MV-4-11 (cell line): ENCODE data around the gene GPR101.

Experiments
- DNase-seq: peaks from one replicate; lab custom pipeline; 2025; lab: John Stamatoyannopoulos, UW

Gene GPR101

DNA sequence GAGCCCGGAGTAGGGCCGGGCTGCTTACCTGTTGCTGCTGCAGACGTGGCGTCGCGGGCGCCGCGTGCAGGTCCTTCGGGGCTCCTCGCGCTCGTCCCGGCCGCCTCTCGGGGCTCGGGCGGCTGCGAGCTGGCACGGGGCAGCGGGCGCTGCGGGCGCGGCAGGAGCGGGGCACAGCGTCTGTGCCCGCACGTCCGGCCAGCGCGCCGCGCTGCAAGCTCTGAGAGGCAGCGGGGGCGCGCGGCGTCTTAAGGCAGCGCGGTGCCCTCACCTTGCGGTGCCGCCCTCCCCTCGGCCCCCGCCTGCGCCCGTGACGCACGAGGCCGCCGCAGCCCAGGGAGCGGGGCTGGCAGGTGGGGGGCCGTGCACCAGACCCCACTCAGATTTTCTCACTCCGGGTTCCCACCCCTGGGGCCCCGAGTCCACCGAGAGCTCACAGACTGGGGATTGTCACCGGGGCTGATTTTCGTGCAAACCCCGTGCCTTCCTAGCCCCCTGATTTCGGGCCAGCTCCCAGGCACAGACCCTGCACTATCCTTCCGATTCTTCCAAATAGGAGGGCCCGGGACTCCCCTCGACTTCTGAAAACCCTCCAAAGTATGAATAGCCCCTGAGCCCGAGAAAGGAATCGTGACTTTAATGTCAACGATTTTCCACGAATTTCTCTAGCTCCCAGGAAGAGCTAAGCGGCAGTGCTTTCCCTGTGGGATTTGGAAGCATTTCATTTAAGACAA, at the start of gene GPR101:
GPR101 (minus strand) TSS at position 222 of the 734 bp plus-strand sequence. CDS start 2,321 bp downstream, outside the sequence.
- no peak for DNase-seq

- DNase-seq = no peak
Observed at GRCh38 chrX:137081239-137081638, 47.4 kb upstream of the GPR101 start.

- no peak for DNase-seq
Observed at GRCh38 chrX:137072396-137072795, 38.6 kb upstream of the GPR101 start.

- no peak for DNase-seq
Observed at GRCh38 chrX:137071596-137071995, 37.8 kb upstream of the GPR101 start.

GRCh38 chrX:137067147-137067546, 33.4 kb upstream of the GPR101 start:
- no peak for DNase-seq

DNA sequence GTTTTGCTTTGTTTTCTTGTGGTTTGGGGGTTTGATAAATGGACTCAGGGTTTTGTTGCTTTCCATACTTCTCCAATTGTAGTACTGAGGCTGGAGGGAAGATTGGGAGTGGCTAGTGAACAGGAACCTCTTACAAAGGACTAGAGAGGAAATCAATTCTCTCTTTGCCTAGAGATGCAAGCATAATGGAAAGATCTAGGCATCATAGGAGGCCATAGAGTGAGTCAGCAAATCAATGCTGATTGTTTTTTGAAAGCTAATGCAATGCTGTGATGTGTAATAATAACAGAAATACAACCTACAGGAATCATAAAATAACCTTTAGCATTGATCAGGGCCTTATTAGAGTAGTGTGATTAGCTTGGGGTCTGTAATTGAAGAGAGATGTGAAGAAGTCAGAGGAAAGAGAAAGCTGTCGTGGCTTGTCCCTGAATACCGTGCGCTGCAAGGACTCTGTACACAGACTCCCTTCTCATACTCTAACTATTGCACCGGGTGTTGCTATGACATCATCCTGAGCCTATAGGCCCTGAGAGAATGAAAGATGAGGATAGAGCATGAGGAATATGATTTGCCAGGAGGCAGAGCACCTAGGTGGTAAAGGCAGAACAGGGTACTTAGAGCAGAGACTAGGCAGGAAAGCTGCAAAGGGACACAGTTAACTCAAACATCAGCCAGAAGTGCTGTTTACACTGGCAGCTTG, 29.3 kb upstream of the GPR101 start:
- DNase-seq = no peak

DNA sequence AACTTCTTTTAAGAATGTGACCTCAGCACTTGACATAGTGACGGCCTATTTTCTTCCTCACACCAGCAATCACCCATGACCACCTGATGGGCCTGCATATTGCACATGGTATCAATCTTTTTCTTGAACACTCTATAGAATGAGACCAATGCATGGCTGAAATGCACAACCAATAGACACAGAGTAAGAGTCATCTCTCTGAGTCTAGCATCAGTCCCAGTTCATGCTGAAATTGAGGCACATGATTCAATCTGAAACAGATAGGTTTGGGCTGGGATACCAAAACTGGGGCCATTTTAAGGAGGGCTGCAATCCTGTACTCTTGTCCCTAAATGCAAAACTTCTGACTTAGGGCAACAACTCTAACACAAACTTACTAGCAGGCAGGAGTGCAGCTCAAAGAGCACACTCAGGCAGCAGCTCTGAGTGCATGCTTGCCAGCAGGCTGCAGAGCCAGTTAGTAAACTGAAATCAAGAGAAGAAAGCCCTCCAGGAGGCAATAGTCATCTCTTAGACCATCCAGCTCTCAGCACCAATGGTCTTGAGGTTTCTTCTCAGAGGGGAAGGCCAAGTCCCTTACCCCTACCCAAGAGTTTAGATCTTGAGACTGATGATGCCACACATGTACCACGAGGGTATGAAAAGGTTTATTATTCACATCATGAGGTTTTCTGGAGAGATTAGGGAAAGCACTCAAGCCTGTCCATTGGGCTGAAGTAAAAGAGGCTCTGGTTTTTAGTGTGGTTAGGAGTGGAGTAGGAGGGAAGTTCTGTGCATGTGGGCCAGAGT, 24.7 kb upstream of the GPR101 start:
- no peak for DNase-seq

DNA sequence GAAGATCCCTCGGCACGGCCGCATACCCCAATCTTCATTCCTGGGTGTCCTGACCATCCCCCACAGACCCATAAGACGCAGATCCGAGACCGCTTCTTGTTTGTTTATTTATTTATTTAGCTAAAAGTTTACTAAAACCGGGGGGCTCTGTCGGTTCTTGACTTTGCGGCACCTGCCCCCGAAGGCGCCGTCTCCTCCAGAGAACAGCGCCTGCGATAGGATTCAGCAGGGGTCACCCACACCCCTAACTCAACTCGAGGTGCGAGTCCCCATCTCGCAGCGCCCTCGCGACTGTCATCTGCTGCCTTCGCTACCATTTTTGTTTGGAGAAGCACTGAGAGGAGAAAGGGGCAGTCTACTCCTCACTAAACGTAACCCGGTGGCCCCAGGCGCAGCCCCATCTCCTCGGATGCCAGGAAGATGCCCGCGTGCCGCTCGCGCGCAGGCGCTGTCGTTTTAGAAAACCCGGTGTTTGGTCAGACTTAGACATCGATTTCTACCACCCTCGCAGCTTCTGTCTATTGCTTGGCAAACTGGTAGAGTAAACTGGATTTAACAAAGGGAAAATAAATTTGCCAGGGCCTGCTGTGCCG, 18.9 kb upstream of the GPR101 start:
- no peak for DNase-seq

DNA sequence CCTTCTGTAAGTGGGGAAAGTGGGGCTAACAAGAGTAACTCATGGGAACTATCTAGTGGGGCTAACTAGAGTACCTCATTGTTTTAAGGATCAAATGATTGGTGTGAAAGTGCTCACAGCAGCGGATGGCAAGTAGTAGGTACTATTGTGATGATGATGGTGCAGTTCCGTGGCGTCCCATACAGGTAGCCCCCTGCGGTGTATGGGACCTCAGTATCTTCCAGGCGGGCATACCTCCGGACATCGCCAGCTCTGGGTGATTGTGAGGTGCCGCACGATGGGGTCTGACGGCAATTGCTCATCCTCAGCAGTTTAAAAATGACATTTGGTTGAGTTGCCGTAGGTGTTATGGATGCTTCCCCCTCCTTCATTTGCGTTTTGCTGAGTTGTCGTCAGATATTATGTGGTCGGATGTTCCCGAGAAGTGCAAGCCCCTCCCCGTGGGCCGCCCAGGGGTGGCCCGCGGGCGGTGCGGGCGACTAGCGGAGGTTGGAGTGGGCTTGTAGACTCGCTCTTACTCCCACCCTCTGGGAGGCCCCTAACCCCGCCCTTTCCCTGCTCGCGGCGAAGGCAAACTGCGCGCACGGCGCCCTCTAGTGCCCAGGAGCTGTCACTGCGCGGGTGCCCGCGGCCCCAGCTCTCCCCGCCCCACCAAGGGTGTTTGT, 18.3 kb upstream of the GPR101 start:
- DNase-seq = no peak

DNA sequence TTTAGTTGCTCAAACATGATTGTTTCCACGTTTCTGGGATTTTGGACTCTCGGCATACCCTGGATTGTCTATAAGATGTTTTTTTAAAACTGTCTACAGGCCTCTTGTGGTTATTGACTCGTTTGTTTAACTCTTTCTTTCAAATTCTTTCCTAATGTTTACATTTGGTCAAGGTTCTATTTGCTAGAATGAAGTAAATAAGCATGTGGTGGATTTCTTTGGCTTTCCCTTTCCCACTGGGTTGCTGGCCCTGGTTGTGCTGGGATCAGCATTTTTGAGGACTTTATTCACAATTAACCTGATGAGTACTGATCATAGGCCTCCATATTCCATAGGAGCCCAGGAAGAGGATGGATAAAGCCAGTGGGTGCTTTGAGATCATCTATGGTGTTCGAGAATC, 11.1 kb upstream of the GPR101 start:
- DNase-seq = no peak

- no peak for DNase-seq
Observed at GRCh38 chrX:137043736-137044135, 9.9 kb upstream of the GPR101 start.

GRCh38 chrX:137041329-137041728, 7.5 kb upstream of the GPR101 start:
- DNase-seq = no peak

GRCh38 chrX:137040113-137040794, 6.5 kb upstream of the GPR101 start:
- DNase-seq = no peak

DNA sequence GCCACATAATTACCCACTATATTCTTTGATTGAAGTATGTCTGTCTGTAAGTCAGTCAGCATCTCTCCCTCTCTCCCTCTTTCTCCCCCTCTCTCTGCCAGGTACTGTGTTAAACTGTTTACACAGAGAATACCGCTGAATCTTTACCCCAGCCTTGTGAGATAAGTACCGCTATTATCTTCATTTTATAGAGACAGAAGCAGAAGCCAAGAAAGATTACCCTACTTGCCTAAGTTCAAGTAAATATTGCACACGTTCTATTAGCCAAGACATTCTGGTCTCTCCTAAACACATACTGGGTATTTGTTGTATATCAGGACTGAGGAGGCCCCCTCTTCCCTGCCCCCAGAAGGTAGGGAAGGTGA, 695 bp upstream of the GPR101 start:
- DNase-seq = no peak

DNA sequence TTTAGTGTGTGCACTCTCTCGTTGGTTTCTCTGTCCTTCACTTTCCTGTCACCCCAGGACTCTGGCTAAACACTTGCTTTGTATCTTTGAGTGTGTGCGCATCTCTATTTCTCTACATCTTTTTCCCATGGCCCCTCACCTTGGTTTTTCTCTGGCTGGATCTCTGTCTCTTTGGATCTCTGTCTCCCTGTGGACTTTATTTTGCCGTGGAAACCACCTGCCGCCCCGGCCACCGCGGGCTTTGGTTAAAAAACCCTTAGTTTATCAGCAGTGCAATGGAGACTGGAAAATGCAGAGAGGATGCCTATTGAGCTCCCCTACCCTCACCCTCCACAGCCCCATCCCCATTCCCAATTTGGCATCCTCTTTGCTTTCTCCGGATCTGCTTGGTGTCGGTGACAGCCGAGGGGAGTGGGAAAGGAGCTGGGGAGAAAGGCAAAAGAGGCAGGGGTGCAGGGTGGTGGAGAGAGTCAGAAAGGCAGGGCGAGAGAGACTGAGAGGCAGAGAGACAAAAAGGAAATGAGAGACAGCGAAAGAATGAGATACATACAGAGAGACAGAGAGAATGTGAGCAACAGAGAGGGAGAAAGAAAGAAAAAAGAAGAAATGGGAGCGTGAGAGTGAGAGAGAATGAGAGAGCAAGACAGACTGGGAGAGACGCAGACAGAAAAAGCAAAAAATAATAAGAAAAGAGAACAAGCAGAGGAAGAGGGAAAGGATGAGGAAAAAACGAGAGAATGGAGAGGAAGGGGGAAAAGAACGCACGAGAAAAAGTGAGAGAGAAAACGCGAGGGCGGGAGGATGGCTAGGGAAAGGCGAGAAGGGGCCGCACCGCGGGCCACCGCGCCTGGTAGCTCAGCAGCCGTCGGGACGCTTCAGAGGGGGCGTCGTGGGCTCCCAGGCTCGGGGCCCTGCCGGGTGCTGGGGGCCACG, 688 bp downstream of the GPR101 start:
- no peak for DNase-seq

GRCh38 chrX:137032341-137032694, 1.5 kb downstream of the GPR101 start:
- no peak for DNase-seq

DNA sequence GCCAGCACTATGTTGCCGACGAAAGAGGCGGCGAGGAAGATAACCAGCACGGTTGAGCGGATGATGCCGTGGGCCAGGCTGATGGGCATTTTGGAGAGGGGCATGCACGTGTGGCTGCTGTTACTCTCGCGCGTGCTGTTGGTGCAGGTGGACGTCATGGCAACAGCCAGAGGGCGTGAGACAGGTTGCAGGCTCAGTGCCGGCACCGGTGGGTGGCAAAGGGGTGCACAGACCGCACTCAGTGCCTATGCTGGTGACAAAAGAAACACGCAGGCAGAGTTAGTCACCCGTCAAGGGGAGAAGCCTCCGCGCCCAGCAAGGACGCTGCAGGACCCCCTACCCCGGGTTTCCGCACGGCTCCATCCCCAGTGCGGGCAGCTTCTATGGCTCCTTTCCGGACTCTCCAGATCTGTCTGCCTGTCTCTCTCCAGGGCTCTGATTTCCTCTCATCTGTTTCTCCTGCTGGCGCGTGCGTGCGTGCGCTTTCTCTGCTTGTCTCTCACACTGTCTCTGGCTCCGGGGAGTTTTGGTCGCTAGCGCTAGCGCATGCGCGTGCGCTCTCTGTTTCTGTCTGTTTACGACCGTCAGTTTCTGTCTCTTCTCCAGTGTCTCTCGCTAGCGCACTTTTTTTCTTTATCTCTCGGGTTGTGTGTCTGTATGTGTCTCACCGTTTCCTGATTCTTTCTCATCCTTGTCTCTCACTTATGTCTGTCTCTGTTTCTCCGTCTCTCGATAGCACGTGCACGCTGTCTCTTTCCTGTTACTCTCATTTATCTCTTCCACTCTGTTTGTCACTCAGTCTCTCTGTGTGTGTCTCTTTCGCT, 2.1 kb downstream of the GPR101 start:
- DNase-seq = peak; percentile 20

- DNase-seq = no peak
Observed at GRCh38 chrX:137031039-137031438, 2.8 kb downstream of the GPR101 start.

- no peak for DNase-seq
Observed at GRCh38 chrX:137028699-137029098, 5.1 kb downstream of the GPR101 start.
